HG03354 (cell line): ENCODE measurements around the gene THSD4.

Experiments
- ATAC-seq: cut with Tn5 transposase; IDR thresholded peaks from one replicate; pipeline ENCODE4 v1.9.1; 2021; ENCODE audit warnings: mild to moderate bottlenecking; ENCODE audit not compliant: unreplicated experiment, poor library complexity, severe bottlenecking

THSD4 gene

GRCh38 chr15:71096676-71097075 is 18.6 kb upstream of the THSD4 start:
- no peak for ATAC-seq

DNA sequence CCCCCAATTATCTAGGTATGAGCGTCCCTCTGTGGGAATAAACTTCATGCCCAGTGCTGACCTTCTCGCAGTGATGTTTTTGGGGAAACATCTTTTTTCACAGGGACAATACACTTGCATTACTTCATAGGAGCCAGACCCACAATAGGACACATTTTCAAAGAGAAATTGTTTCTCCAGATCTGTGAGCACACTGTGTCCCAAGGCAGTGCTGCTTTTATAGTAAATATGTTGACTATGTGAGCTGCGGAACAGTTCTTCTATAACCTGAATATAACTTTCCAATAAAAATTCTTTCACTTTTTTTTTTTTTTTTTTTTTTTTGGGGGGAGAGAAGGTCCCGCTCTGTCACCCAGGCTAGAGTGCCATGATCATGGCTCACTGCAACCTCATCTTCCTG is 17.4 kb upstream of the THSD4 start:
- no peak for ATAC-seq

GRCh38 chr15:71098920-71099319 is 16.4 kb upstream of the THSD4 start:
- no peak for ATAC-seq

GRCh38 chr15:71103102-71103676 is 12.1 kb upstream of the THSD4 start:
- peak; percentile 62 for ATAC-seq

- ATAC-seq = no peak
These were observed 10.6 kb upstream of the THSD4 start for GRCh38 chr15:71104636-71105035.

DNA sequence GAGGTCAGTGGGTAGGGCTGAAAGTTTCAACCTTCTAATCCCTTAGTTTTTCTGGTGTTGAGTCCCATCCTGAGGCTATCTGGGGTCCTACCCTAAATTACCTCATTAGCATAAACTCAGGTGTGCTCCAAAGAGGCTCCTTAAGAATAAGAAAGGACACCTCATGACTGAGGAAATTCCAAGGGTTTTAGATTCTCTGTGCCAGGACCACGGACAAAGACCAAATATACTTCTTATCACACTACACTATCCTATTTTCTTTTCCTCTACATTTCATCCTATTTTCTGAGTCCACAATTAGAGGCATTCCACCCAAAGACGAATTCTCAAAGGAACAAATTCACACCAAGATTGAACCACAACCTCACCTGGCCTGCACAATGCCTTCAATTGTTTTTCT is 9.8 kb upstream of the THSD4 start:
- no peak for ATAC-seq

GRCh38 chr15:71106802-71107500 is 8.3 kb upstream of the THSD4 start:
- no peak for ATAC-seq

GRCh38 chr15:71107501-71107815 is 7.8 kb upstream of the THSD4 start:
- ATAC-seq = no peak

- ATAC-seq = no peak
These were observed 6.1 kb upstream of the THSD4 start for GRCh38 chr15:71109130-71109529.

DNA sequence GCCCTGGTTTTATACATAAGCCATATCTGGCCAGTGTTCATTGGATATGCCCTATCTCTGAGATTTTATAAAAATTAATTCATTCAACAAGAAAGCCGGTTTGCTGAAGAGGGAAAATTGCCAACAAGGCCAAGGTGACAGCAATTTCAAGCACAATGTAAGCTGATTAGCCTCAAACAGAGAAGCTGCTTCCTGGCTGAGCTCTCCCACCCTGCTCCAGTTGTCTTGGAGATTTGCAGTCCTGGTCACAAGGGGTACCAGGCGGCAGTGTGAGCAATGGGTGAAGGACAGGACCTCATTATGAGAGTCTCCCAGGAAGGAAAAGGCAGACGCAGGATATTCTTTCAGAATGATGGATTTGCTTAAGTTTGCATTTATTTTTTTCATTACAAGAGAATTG is 5.4 kb upstream of the THSD4 start:
- ATAC-seq = no peak

DNA sequence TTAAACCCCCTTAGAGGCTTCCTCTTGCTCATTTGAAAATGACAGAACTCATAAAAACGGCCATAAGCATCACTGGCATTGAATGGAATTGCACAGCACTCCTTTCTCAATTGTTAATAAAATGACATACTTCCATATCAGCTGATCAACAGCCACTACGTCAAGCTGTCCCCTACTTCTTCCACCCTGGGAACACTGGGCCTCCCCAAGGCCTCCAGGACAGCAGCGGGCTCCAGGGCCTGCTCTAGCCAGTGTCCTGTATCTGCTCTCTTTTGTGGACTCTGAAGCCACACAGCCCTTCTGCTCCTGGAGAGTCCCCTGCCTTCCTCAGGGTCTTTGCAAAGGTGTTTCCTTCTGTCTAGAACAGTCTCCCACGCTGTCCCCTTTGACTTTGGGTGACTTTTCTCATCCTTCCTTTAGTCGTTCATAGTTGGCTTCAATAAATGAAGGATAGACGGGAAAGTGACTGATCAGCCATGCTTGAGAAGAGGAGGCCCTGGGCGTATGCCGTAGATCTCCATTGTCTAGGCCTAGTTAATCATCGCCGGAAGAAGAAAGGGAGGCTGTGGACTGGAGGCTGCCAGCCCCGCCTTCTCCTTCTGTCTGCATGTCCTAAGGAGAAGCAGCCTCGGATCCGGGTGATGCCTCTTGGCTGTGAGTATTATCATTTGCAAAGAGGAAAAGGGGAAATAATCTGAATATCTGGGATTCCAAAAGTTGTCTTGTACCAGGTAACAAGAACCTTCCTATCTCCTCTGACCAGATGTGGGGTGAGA is 4.7 kb upstream of the THSD4 start:
- no peak for ATAC-seq

- ATAC-seq = no peak
These were observed 4.1 kb upstream of the THSD4 start for GRCh38 chr15:71111181-71111565.

GRCh38 chr15:71111950-71112349 is 3.3 kb upstream of the THSD4 start:
- ATAC-seq = no peak

DNA sequence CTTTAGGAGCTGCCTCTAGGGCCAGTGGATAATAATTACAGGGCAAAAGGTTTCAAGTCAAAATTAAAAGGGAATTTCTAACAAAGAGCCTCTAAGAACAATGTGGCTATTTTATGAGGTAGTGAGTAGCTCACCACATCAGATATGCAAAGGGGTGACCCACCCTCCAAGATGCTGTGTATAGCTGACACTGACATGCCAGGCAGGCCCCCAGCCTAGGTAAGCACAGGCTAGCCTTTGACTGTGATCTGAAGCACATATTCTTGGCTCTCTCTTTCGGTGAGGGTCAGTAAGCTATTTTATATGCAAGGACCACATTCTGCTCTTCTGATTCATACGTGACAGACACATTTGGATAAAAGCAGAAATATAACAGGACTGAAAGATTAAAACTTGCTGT is 2.8 kb upstream of the THSD4 start:
- no peak for ATAC-seq

DNA sequence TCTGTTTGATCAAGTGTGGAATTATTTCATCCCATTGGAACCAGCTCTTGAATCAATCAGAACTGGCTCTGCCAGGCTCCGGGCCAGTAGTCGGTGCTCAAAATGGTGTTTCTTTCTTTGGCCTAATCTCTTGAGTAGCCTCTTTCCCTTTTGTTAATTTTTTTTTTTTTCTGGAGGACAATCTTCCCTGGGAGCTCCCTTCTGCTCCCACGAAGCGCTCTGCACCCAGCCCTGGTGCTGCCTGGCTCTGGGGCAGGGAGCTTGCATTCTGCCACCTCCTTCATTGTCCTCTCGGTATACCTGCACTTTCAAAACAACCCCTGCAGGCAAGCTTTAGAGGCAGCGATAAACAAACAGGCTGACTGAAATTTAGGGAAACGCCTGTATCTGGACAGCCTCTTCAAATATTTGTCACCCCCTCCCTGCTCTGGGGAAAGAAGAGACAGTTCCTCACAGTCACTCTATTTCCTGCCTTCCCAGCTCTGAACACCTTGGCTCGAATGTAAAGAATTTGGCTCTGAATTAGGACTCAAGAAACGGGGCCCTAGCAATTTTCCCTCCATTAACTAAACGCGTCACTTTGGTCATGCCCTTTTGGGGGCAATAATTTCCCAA is 1.1 kb upstream of the THSD4 start:
- no peak for ATAC-seq

DNA sequence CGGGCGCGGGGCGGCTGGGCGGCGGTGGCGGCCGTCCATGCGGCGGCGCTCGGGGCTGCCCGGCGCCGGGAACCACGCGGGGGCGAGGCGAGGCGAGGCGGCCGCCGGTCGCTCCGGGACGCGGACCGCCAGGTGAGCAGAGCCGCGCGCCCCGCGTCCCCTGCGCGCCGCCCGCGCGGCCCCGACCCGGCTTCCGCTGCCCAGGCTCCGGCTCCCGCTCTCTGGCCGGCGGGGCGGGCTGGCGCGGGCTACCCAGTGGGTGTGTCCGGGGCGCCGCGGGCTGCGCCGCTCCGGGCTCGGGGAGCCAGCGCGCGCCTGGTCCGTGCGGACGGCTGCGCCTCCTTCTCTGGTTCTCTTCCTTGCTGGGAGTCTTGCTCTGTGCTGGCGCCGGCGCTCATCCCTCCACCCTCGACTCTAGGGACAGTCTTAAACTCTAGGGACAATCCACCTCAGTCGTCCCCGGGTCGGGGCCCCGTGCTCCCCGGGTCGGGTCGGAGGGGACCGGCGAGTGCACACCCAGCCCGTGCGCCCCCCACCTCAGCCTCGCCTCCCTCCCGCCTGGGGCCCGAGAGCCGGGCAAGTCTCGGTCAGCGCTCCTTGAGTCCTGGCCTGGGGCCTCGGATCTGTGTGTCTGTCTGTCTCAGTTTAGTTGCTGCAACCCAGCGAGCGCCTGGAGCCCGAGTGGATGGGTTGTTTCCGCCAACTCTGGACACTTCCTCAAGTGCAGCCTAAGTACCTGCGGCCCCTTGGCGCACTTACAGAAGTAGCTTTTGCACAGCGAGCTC is 488 bp downstream of the THSD4 start:
- ATAC-seq = peak; percentile 53

- no peak for ATAC-seq
These were observed 1.1 kb downstream of the THSD4 start for GRCh38 chr15:71116366-71116765.

DNA sequence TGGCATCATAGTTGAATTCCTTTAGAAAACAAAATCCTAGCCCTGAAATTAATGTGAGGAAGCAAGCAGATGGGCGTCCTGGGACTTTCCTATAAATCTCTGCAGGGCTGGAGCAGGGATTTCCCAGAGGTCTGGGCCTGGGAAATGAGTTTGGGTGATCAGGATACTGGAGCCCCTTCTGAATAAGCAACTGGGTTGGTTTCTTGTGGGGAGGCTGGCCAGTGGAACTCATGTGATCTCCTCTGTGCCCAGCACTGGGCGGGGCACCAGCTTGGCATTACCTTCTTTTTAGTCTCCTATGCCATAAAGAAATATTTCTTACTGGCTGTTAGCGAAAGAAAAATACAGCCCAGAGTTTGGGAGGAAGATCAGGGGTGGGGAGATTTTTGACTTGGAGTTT is 1.7 kb downstream of the THSD4 start:
- ATAC-seq = no peak

- ATAC-seq = no peak
These were observed 2.5 kb downstream of the THSD4 start for GRCh38 chr15:71117714-71118305.

DNA sequence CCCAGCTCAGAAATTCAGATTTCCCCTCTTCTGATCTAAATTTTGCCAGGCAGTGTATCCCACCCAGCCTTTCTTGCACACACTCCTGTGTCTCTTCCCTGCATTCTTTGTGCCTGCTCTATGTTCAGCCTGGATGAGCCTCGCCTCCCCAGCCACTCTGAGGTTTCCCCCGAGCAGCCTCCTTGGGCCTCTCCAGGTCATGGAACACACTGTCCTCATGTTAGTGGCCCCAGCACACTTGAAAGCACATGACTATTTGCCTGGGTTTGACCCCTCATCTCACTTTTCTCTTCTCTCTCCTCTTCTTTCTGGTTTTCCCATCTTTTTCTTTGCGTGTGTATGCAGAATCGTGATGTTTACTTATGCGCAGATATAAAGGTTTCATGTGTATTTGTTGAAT is 3.1 kb downstream of the THSD4 start:
- no peak for ATAC-seq
